ENCODE results near the gene C1QTNF8.
"Not testable (repeated sequence)": the region's sequence is repeated elsewhere in the genome, so short reads cannot be mapped to it uniquely, and the experiment has no call there.

Gene C1QTNF8

DNA sequence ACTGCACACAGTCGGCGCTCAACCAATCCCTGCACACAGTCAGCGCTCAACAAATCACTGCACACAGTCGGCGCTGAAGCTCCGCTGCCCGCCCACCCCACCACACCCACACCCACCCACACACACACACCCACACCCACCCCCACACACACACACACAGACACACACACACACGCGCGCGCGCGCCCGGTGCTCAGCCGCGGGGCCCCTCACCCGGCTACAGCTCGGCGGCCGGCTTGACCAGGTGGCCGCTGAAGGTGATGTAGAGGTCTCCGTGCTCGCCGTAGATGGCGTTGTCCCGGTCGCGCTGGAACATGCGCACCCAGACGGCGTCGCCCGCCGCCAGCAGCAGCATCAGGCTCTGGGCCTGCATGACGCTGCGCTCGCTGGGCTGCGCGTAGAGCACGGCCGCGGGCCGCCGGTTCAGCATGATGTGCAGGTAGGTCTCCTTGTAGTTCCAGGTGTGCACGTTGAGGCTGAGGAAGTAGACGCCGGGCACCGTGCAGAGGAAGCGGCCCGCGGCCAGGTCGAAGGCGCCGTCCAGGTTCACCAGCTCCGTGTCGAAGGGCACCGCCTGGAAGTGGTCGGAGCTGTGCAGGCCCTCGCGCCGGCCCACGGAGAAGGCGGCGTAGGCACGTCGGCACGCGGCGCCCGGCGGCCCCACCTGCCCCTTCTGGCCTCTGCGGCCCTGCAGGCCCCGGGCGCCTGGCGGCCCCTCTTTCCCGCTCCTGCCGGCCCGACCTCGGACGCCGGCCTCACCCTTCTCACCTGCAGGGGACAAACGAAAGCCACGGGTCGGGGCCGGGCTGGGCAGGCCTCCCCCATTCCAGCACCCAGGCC is 2.5 kb downstream of the C1QTNF8 start (continued):
- TF ChIP-seq REPIN1 (tag by site-specific recombination; IDR thresholded peaks at IDR 0.05; ENCODE audit: low read depth) (no peak), ZNF48 (tag by site-specific recombination; IDR thresholded peaks at IDR 0.05) (no peak), ZNF792 (tag by site-specific recombination; IDR thresholded peaks at IDR 0.05) (peak; percentile 97), KLF9 (tag by site-specific recombination; IDR thresholded peaks at IDR 0.05; ENCODE audit: low read depth) (peak; percentile 72), ZNF2 (tag by site-specific recombination; IDR thresholded peaks at IDR 0.05) (peak; percentile 32; the same call in 1 of the 2 replicates), ZNF184 (tag by site-specific recombination; IDR thresholded peaks at IDR 0.05) (no peak), KLF1 (tag by site-specific recombination; IDR thresholded peaks at IDR 0.05) (peak; percentile 90)
- TF ChIP-seq, protein P1, sequence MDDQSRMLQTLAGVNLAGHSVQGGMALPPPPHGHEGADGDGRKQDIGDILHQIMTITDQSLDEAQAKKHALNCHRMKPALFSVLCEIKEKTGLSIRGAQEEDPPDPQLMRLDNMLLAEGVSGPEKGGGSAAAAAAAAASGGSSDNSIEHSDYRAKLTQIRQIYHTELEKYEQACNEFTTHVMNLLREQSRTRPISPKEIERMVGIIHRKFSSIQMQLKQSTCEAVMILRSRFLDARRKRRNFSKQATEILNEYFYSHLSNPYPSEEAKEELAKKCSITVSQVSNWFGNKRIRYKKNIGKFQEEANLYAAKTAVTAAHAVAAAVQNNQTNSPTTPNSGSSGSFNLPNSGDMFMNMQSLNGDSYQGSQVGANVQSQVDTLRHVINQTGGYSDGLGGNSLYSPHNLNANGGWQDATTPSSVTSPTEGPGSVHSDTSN (CRISPR knock-in tag; IDR thresholded peaks at IDR 0.05), result no peak

DNA sequence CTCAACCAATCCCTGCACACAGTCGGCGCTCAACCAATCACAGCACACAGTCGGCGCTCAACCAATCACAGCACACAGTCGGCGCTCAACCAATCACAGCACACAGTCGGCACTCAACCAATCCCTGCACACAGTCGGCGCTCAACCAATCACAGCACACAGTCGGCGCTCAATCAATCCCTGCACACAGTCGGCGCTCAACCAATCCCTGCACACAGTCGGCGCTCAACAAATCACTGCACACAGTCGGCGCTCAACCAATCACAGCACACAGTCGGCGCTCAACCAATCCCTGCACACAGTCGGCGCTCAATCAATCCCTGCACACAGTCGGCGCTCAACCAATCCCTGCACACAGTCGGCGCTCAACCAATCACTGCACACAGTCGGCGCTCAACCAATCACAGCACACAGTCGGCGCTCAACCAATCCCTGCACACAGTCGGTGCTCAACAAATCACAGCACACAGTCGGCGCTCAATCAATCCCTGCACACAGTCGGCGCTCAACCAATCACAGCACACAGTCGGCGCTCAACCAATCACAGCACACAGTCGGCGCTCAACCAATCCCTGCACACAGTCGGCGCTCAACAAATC is 3.3 kb downstream of the C1QTNF8 start:
- H3K4me1 ChIP-seq (ENCODE audit: control insufficient read depth, insufficient read depth, low read length); H3K9me3 ChIP-seq (ENCODE audit: control insufficient read depth, insufficient read depth, low read depth, low read length); H3K36me3 ChIP-seq (ENCODE audit: control insufficient read depth in 2 of 2, insufficient read depth in 1 of 2, low read length in 2 of 2); POLR2A ChIA-PET; H3K4me3 ChIP-seq (ENCODE audit: low read depth, low read length); H3K27ac ChIP-seq (ENCODE audit: extremely low read depth, low read depth, low read length): not testable (repeated sequence)
- CTCF ChIA-PET, result interaction anchor here (1.9 kb wide), 1 partner anchor 36 kb away, joined by 7 read pairs; no protein-coding TSS in a partner anchor

DNA sequence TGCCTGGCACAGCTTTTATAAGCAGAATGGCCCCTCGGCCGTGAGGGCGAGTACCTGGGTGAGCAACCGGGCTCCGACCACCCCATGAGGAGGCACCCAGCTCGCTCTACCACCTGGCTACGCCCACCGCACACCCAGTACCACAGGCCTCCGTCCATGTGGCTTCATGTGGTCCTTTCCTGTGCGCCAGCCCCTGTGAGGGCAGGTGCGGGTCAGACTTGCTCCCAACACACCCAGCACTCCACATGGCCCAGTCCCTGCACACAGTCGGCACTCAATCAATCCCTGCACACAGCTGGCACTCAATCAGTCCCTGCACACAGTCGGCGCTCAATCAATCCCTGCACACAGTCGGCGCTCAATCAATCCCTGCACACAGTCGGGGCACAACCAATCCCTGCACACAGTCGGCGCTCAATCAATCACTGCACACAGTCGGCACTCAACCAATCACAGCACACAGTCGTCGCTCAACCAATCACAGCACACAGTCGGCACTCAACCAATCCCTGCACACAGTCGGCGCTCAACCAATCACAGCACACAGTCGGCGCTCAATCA is 4.0 kb downstream of the C1QTNF8 start:
- no peak overlapping the region for H3K4me3 ChIP-seq (ENCODE audit: low read depth, low read length)
- ChIA-PET POLR2A (no interaction called here), CTCF (interaction anchor here (1.9 kb wide), 1 partner anchor 35 kb away, joined by 7 read pairs; no protein-coding TSS in a partner anchor)
- TF ChIP-seq ZFP69B (tag by site-specific recombination; IDR thresholded peaks at IDR 0.05) (no peak), ZNF792 (tag by site-specific recombination; IDR thresholded peaks at IDR 0.05) (peak; percentile 93)
- no peaks in the 10 kb centered on the region for H3K9me3 ChIP-seq (ENCODE audit: control insufficient read depth, insufficient read depth, low read depth, low read length)
- H3K27ac ChIP-seq (ENCODE audit: extremely low read depth, low read depth, low read length), result no peak overlapping the region
- H3K4me1 ChIP-seq (ENCODE audit: control insufficient read depth, insufficient read depth, low read length), result peaks cover 4% of the 10 kb centered on the region; the same call in 1 of the 2 replicates
- H3K36me3 ChIP-seq (ENCODE audit: control insufficient read depth in 2 of 2, insufficient read depth in 1 of 2, low read length in 2 of 2), result no peaks in the 10 kb centered on the region

DNA sequence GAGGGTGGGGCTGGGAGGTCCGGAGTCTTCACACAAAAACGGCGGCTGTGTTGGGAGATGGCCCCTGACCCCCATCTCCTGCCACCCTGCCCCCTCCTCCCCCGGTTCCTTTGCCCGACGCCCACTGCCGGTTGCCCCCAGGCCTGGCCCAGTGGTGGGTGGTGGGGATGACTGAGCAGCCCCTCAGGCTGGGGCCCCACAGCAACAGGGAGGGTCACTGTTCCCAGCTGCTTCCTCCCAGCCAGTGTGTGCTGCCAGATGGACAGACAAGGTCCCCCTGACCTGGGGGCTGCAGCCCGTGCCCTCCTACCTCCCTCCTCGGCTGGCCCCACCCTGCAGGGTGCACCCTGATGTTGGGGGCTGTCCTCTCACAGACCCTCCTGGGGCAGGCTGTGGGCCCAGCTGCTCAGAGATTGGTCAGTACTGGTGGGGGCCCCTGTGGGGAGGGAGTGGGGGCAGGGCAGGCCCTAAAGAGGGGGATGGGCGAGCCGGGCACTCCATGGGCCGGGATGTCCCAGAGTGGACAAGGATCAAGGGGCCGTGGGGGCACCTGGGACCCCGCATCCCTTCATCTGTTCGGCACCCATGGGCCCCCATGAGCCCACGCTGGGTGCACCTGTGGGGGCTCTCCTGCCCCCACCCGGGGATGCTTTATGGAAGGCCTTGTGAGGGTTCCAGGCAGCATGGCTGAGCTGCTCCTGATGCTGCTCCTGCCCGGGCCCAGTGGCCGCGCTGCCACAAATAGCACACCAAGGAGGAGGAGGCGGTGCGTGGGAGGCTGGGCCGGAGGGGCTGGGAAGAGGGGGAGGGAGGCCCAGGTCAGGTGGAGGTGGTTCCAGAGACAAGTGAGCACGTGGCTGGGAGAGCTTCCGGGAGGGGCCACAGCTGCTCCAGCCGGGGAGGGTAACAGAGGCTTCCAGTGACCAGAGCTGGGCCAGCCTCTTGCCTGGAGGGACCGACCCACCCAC is 5.1 kb downstream of the C1QTNF8 start:
- POLR2A ChIA-PET, result no interaction called here
- TF ChIP-seq EGR2 (tag by site-specific recombination; IDR thresholded peaks at IDR 0.05; ENCODE audit: low read depth) (peak; percentile 91), ZFHX2 (tag by site-specific recombination; conservative IDR thresholded peaks at IDR 0.05) (peak; percentile 80), ZNF266 (tag by site-specific recombination; IDR thresholded peaks at IDR 0.05; ENCODE audit: low read depth) (no peak)
- Histone ChIP-seq H3K27ac (ENCODE audit: extremely low read depth, low read depth, low read length) (no peak overlapping the region), H3K36me3 (ENCODE audit: control insufficient read depth in 2 of 2, insufficient read depth in 1 of 2, low read length in 2 of 2) (no peaks in the 10 kb centered on the region), H3K4me3 (ENCODE audit: low read depth, low read length) (no peak overlapping the region), H3K9me3 (ENCODE audit: control insufficient read depth, insufficient read depth, low read depth, low read length) (no peaks in the 10 kb centered on the region), H3K4me1 (ENCODE audit: control insufficient read depth, insufficient read depth, low read length) (peaks cover 4% of the 10 kb centered on the region; the same call in 1 of the 2 replicates)
- CTCF ChIA-PET, result interaction anchor here (0.6 to 1.9 kb wide), 2 partner anchors 32 to 34 kb away, joined by 3 to 7 read pairs; no protein-coding TSS in a partner anchor
